Measurements from ENCODE around the gene ATAD3A.
"Not testable (repeated sequence)": the region's sequence is repeated elsewhere in the genome, so short reads cannot be mapped to it uniquely, and the experiment has no call there.

Gene ATAD3A

GRCh38 chr1:1553821-1554494 lies 42.0 kb downstream of the ATAD3A start:
- DNase-seq (ENCODE audit: low read depth in 3 of 3, low spot score in 1 of 3): no peak

GRCh38 chr1:1554550-1554925 lies 42.6 kb downstream of the ATAD3A start:
- DNase-seq (ENCODE audit: low read depth in 3 of 3, low spot score in 1 of 3): no peak

- DNase-seq (ENCODE audit: low read depth in 3 of 3, low spot score in 1 of 3): no peak
Measured at GRCh38 chr1:1554926-1555915, 43.3 kb downstream of the ATAD3A start.

- no peak for DNase-seq (ENCODE audit: low read depth in 3 of 3, low spot score in 1 of 3)
Measured at GRCh38 chr1:1556505-1556904, 44.5 kb downstream of the ATAD3A start.

GRCh38 chr1:1556961-1557360 lies 45.0 kb downstream of the ATAD3A start:
- not testable (repeated sequence) for DNase-seq (ENCODE audit: low read depth in 3 of 3, low spot score in 1 of 3)

- DNase-seq (ENCODE audit: low read depth in 3 of 3, low spot score in 1 of 3): not testable (repeated sequence)
Measured at GRCh38 chr1:1557688-1558087, 45.7 kb downstream of the ATAD3A start.

- DNase-seq (ENCODE audit: low read depth in 3 of 3, low spot score in 1 of 3): no peak
Measured at GRCh38 chr1:1558591-1558990, 46.6 kb downstream of the ATAD3A start.

GRCh38 chr1:1559066-1559465 lies 47.1 kb downstream of the ATAD3A start:
- DNase-seq (ENCODE audit: low read depth in 3 of 3, low spot score in 1 of 3): no peak

GRCh38 chr1:1560178-1560577 lies 48.2 kb downstream of the ATAD3A start:
- no peak for DNase-seq (ENCODE audit: low read depth in 3 of 3, low spot score in 1 of 3)

GRCh38 chr1:1561801-1562470 lies 50.0 kb downstream of the ATAD3A start:
- DNase-seq (ENCODE audit: low read depth in 3 of 3, low spot score in 1 of 3): no peak

GRCh38 chr1:1562556-1563195 lies 50.7 kb downstream of the ATAD3A start:
- no peak for DNase-seq (ENCODE audit: low read depth in 3 of 3, low spot score in 1 of 3)

- no peak for DNase-seq (ENCODE audit: low read depth in 3 of 3, low spot score in 1 of 3)
Measured at GRCh38 chr1:1563688-1564087, 51.7 kb downstream of the ATAD3A start.

GRCh38 chr1:1564268-1564667 lies 52.3 kb downstream of the ATAD3A start:
- DNase-seq (ENCODE audit: low read depth in 3 of 3, low spot score in 1 of 3): no peak

- no peak for DNase-seq (ENCODE audit: low read depth in 3 of 3, low spot score in 1 of 3)
Measured at GRCh38 chr1:1565340-1565739, 53.4 kb downstream of the ATAD3A start.

- no peak for DNase-seq (ENCODE audit: low read depth in 3 of 3, low spot score in 1 of 3)
Measured at GRCh38 chr1:1567152-1567875, 55.4 kb downstream of the ATAD3A start.

GRCh38 chr1:1567891-1568291 lies 55.9 kb downstream of the ATAD3A start:
- DNase-seq (ENCODE audit: low read depth in 3 of 3, low spot score in 1 of 3): no peak

- DNase-seq (ENCODE audit: low read depth in 3 of 3, low spot score in 1 of 3): no peak
Measured at GRCh38 chr1:1569341-1569740, 57.4 kb downstream of the ATAD3A start.

- DNase-seq (ENCODE audit: low read depth in 3 of 3, low spot score in 1 of 3): peak; percentile 12 to 55 (median 38)
Measured at GRCh38 chr1:1573843-1574720, 62.1 kb downstream of the ATAD3A start.

GRCh38 chr1:1574721-1575537 lies 63.0 kb downstream of the ATAD3A start, which contains the start of gene SSU72:
Gene SSU72 (minus strand): TSS chr1:1574863. CDS start chr1:1574557, 306 bp downstream.
- peak; percentile 78 to 87 (median 79) for DNase-seq (ENCODE audit: low read depth in 3 of 3, low spot score in 1 of 3)

All from stimulated activated CD4-positive, alpha-beta T cell treated with anti-CD3 and anti-CD28 coated beads, TNF-alpha, amount 100 ng/mL, for 1 hour (primary cell).